HG03060 (cell line): ENCODE measurements around the gene NELL1.

Experiments
- ATAC-seq: cut with Tn5 transposase; IDR thresholded peaks from one replicate; pipeline ENCODE4 v1.9.1; 2021; ENCODE audit warnings: low read depth, moderate number of reproducible peaks; ENCODE audit not compliant: unreplicated experiment

NELL1 gene

GRCh38 chr11:21464601-21465193 lies 795.3 kb downstream of the NELL1 start:
- ATAC-seq = no peak

GRCh38 chr11:21465203-21465602 lies 795.8 kb downstream of the NELL1 start:
- ATAC-seq = no peak

- no peak for ATAC-seq
Measured at GRCh38 chr11:21465920-21466319, 796.5 kb downstream of the NELL1 start.

GRCh38 chr11:21470521-21470920 lies 801.1 kb downstream of the NELL1 start:
- no peak for ATAC-seq

GRCh38 chr11:21472261-21472660 lies 802.9 kb downstream of the NELL1 start:
- ATAC-seq = no peak

GRCh38 chr11:21474529-21474928 lies 805.1 kb downstream of the NELL1 start:
- ATAC-seq = no peak

GRCh38 chr11:21475276-21475675 lies 805.9 kb downstream of the NELL1 start:
- no peak for ATAC-seq

- ATAC-seq = no peak
Measured at GRCh38 chr11:21476588-21476987, 807.2 kb downstream of the NELL1 start.

- no peak for ATAC-seq
Measured at GRCh38 chr11:21480240-21480639, 810.9 kb downstream of the NELL1 start.

GRCh38 chr11:21481255-21481654 lies 811.9 kb downstream of the NELL1 start:
- no peak for ATAC-seq

GRCh38 chr11:21484039-21484438 lies 814.7 kb downstream of the NELL1 start:
- ATAC-seq = no peak

GRCh38 chr11:21485006-21485405 lies 815.6 kb downstream of the NELL1 start:
- no peak for ATAC-seq

- ATAC-seq = no peak
Measured at GRCh38 chr11:21485426-21485825, 816.0 kb downstream of the NELL1 start.

- no peak for ATAC-seq
Measured at GRCh38 chr11:21489416-21490115, 820.2 kb downstream of the NELL1 start.

GRCh38 chr11:21492931-21493330 lies 823.5 kb downstream of the NELL1 start:
- ATAC-seq = no peak

- ATAC-seq = no peak
Measured at GRCh38 chr11:21494946-21495345, 825.6 kb downstream of the NELL1 start.

- ATAC-seq = no peak
Measured at GRCh38 chr11:21495879-21496278, 826.5 kb downstream of the NELL1 start.

GRCh38 chr11:21501245-21501644 lies 831.9 kb downstream of the NELL1 start:
- no peak for ATAC-seq

- ATAC-seq = no peak
Measured at GRCh38 chr11:21505070-21505469, 835.7 kb downstream of the NELL1 start.

- no peak for ATAC-seq
Measured at GRCh38 chr11:21511835-21512440, 842.6 kb downstream of the NELL1 start.

GRCh38 chr11:21514316-21514715 lies 844.9 kb downstream of the NELL1 start:
- no peak for ATAC-seq

GRCh38 chr11:21520244-21520643 lies 850.9 kb downstream of the NELL1 start:
- ATAC-seq = no peak
